ENCODE results near the gene TERT.
A peak's percentile ranks its signal among the peaks of the same experiment; 100 is the strongest.

The TERT gene

DNA sequence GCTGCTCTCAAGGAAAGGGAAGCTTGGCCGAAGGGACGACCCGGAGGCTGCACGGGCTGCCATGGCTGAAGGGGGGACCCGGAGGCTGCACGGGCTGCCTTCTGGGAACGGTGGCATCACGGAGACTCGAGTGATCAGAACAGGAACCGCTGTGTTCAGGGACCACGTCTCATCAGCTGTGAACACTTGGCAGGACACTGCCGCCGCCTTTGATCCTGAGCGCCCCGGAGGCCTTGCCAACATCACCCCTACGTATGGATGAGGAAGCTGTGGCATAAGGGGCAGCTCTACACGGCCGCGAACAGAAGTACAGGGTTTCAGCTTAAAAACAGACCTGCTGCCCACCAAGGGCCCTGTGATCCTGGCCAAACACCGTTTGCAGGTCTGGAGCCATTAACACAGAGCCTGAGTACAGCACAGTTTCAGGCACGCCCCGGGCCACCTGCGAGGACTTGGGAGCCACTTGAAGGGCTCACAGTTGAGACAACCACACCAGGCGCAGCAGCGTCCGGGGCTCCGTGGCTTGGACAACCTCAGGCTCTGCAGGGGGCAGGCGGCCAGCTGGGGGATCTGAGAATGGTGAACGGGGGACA is 23.9 kb upstream of the TERT start:
- Histone ChIP-seq H3K27ac (ENCODE audit: insufficient read depth, low read length, poor library complexity, severe bottlenecking) (no peak overlapping the region), H3K36me3 (ENCODE audit: control insufficient read depth, insufficient read depth, low read length) (peaks cover 37% of the 10 kb centered on the region), H3K9me3 (ENCODE audit: control insufficient read depth, low read length) (no peaks in the 10 kb centered on the region), H3K4me1 (ENCODE audit: control insufficient read depth, insufficient read depth, low read length, poor library complexity, severe bottlenecking) (peaks cover 31% of the 10 kb centered on the region), H3K4me3 (ENCODE audit: insufficient read depth, low read depth, low read length, poor library complexity, severe bottlenecking) (no peak overlapping the region), H3K27me3 (replicated peaks; ENCODE audit: control insufficient read depth, insufficient read depth, low read length, poor library complexity, severe bottlenecking) (no peaks in the 10 kb centered on the region)
- DNase-seq, result no peak

DNA sequence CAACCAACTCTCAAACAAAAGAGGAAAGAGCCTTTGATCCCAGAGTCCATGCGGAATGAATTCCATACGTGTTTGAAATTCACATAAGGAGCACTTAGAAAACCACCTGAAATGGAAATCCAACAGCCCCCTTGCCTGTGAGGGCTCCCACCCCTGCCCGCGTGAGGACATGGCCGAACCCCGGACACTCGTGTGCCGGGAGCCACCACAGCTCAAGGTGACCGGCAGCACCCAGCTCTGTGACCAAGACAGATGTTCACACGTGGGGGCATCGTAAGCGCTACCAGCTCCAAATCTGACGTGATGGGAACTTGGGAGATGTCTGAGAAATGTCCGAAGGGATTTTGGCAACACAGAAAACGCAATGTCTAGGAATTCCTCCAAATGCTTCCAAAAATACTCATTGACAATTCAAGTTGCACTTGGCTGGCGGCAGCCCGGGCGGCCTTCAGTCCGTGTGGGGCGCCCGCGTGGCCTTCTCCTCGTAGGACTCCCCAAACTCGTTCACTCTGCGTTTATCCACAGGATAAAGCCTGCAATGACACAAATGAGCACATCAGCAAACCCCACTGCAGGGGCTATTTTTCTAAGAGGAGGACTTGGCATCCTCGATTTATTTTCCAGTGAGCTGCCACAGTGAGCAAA is 23.2 kb upstream of the TERT start:
- DNase-seq, result no peak
- Histone ChIP-seq H3K4me3 (ENCODE audit: insufficient read depth, low read depth, low read length, poor library complexity, severe bottlenecking) (no peak overlapping the region), H3K27ac (ENCODE audit: insufficient read depth, low read length, poor library complexity, severe bottlenecking) (no peak overlapping the region), H3K36me3 (ENCODE audit: control insufficient read depth, insufficient read depth, low read length) (peaks cover 34% of the 10 kb centered on the region), H3K4me1 (ENCODE audit: control insufficient read depth, insufficient read depth, low read length, poor library complexity, severe bottlenecking) (peaks cover 38% of the 10 kb centered on the region), H3K9me3 (ENCODE audit: control insufficient read depth, low read length) (no peaks in the 10 kb centered on the region), H3K27me3 (replicated peaks; ENCODE audit: control insufficient read depth, insufficient read depth, low read length, poor library complexity, severe bottlenecking) (no peaks in the 10 kb centered on the region)

DNA sequence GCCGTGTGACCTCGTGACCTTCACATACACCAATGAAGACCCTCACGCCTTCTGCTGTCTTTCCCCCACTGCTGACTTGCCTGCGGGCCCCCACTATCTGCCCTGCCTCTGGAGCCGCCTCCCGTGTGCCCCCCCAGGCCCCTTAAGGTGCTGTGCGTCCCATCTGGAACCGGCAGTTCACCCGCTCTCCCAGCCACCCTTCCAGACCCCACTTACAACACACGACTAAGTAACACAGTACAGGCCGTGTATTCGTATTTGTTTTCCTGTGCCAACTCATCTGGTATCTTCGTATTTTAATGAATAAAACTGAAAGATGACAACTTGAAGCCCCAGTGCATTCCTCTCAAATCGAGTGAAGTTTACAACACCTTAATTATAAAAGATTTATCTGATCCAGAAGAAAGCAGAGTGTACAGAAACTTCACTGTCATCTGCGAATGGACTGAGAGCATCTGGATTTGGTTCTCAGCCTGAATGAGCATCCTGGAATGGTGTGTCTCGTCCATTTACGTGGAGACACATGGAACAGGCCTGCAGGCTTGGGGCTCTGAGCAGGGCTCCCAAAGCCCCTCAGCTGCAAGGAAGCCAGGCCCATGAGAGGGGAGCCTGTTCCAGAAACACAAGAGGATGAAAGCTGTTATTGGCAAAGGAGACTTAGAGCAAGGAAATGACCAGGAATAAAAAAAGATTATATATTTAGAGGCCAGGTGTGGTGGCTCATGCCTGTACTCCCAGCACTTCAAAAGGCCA is 21.9 kb upstream of the TERT start:
- H3K27me3 ChIP-seq (replicated peaks; ENCODE audit: control insufficient read depth, insufficient read depth, low read length, poor library complexity, severe bottlenecking), result no peaks in the 10 kb centered on the region
- peaks cover 26% of the 10 kb centered on the region for H3K36me3 ChIP-seq (ENCODE audit: control insufficient read depth, insufficient read depth, low read length)
- no peaks in the 10 kb centered on the region for H3K9me3 ChIP-seq (ENCODE audit: control insufficient read depth, low read length)
- DNase-seq, result no peak
- peak overlapping the region; percentile 70 for H3K27ac ChIP-seq (ENCODE audit: insufficient read depth, low read length, poor library complexity, severe bottlenecking)
- peak overlapping the region; percentile 37 for H3K4me3 ChIP-seq (ENCODE audit: insufficient read depth, low read depth, low read length, poor library complexity, severe bottlenecking)
- peaks cover 41% of the 10 kb centered on the region for H3K4me1 ChIP-seq (ENCODE audit: control insufficient read depth, insufficient read depth, low read length, poor library complexity, severe bottlenecking)

DNA sequence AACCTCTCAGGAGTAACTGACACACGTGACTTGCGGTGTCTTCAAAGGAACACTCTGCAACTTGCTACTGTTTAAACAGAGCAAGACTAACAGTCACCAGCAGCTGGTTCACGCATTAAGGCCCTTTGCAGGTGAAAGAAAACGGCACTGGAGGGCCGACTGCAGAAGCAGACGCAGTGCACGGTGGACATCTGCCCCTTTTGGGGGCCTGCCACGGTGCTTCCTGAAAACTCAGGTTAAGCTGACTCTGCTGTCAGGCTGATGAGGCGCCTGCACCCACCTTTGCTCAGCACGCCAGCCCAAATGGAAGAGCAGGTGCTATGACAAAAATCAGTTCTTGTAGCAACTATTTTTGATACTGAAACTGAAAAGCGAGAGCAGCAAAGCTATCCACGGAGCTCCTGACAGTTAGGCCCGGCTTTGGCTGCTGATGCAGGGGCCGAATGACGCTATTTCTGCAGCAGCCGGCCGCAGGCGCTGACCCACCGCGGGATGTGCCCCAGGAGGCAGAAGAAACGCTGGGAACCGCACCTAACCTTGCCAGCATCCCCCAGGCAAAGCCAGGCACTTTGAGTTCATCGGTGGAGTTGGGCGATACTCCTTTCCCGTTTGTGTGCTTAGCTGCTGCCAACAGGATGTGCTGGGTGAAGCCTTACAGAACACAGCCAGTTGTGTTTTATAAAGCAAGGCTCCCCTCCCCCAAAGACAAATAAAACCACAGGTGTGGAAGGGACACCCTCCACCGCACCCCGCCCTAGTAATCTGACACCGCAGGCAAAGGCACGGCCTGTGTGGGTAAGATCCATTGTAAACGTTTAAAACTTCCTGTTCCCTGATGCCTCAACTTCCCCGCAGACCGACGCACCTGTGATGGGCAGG is 21.1 kb upstream of the TERT start:
- peaks cover 41% of the 10 kb centered on the region for H3K4me1 ChIP-seq (ENCODE audit: control insufficient read depth, insufficient read depth, low read length, poor library complexity, severe bottlenecking)
- peak overlapping the region; percentile 70 for H3K27ac ChIP-seq (ENCODE audit: insufficient read depth, low read length, poor library complexity, severe bottlenecking)
- DNase-seq, result peak; percentile 30 to 51 (median 49)

DNA sequence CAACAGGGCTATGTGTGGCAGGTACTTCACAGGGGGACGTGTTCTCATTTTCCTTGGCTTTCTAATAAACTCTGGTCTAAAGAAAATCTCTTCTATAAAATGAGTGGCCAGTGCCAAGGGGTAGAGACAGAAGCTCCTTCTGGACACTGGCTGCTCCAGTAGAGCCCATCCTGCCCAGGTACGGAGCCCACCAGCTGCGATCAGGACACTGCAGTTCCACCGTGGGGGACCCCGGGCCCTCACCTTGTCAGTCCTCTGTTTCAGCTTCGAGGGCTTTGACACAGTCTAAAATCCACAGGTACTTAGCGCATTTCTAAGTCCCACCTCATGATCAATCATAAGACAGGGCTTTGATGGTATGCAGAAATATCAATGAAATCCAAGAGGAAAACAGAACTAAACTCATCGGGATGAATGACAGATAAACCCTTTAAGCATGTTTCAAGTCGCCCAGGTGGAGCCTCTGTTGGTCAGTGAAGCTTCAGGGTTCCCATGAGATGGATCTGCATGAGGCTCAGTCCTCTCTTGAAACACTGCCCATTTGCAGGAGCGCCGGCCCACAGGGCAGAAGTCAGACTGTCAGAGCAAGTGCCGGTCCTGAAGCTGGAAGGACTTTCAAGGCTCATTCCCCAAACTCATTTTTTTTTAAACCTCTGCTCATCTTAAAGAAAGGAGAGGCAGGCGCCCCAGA is 20.3 kb upstream of the TERT start:
- peaks cover 41% of the 10 kb centered on the region for H3K4me1 ChIP-seq (ENCODE audit: control insufficient read depth, insufficient read depth, low read length, poor library complexity, severe bottlenecking)
- no peak overlapping the region for H3K4me3 ChIP-seq (ENCODE audit: insufficient read depth, low read depth, low read length, poor library complexity, severe bottlenecking)
- H3K9me3 ChIP-seq (ENCODE audit: control insufficient read depth, low read length), result no peaks in the 10 kb centered on the region
- no peaks in the 10 kb centered on the region for H3K27me3 ChIP-seq (replicated peaks; ENCODE audit: control insufficient read depth, insufficient read depth, low read length, poor library complexity, severe bottlenecking)
- no peak for DNase-seq
- peaks cover 11% of the 10 kb centered on the region for H3K36me3 ChIP-seq (ENCODE audit: control insufficient read depth, insufficient read depth, low read length)
- H3K27ac ChIP-seq (ENCODE audit: insufficient read depth, low read length, poor library complexity, severe bottlenecking), result peak overlapping the region; percentile 70

More for the DNA sequence above, 21.1 kb upstream of the TERT start:
- peaks cover 18% of the 10 kb centered on the region for H3K36me3 ChIP-seq (ENCODE audit: control insufficient read depth, insufficient read depth, low read length)
- no peaks in the 10 kb centered on the region for H3K27me3 ChIP-seq (replicated peaks; ENCODE audit: control insufficient read depth, insufficient read depth, low read length, poor library complexity, severe bottlenecking)
- no peaks in the 10 kb centered on the region for H3K9me3 ChIP-seq (ENCODE audit: control insufficient read depth, low read length)
- H3K4me3 ChIP-seq (ENCODE audit: insufficient read depth, low read depth, low read length, poor library complexity, severe bottlenecking), result peak overlapping the region; percentile 37

DNA sequence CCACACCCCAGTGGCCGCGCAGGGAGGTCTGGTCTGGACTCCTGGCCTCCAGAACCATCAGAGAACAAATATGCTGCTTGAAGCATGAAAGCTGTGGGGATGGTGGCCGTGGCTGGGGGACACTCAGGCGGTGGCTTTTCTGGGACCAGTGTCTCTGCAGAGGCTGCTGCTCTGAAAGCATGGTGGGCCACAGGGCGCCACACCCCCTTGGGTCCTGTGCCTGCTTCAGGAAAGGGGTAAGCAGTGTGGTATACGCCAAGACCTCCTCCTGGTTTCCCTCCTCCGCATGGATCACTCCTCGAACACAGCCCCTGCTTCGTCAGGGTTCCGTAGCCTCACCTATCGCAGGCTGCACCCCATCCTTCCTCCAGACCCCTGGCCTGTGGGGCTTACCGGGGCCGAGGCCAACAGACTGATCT is 19.7 kb upstream of the TERT start:
- H3K36me3 ChIP-seq (ENCODE audit: control insufficient read depth, insufficient read depth, low read length), result peaks cover 8% of the 10 kb centered on the region
- H3K27ac ChIP-seq (ENCODE audit: insufficient read depth, low read length, poor library complexity, severe bottlenecking), result no peak overlapping the region
- H3K27me3 ChIP-seq (replicated peaks; ENCODE audit: control insufficient read depth, insufficient read depth, low read length, poor library complexity, severe bottlenecking), result no peaks in the 10 kb centered on the region
- H3K9me3 ChIP-seq (ENCODE audit: control insufficient read depth, low read length), result no peaks in the 10 kb centered on the region
- no peak for DNase-seq
- H3K4me1 ChIP-seq (ENCODE audit: control insufficient read depth, insufficient read depth, low read length, poor library complexity, severe bottlenecking), result peaks cover 41% of the 10 kb centered on the region
- H3K4me3 ChIP-seq (ENCODE audit: insufficient read depth, low read depth, low read length, poor library complexity, severe bottlenecking), result no peak overlapping the region

DNA sequence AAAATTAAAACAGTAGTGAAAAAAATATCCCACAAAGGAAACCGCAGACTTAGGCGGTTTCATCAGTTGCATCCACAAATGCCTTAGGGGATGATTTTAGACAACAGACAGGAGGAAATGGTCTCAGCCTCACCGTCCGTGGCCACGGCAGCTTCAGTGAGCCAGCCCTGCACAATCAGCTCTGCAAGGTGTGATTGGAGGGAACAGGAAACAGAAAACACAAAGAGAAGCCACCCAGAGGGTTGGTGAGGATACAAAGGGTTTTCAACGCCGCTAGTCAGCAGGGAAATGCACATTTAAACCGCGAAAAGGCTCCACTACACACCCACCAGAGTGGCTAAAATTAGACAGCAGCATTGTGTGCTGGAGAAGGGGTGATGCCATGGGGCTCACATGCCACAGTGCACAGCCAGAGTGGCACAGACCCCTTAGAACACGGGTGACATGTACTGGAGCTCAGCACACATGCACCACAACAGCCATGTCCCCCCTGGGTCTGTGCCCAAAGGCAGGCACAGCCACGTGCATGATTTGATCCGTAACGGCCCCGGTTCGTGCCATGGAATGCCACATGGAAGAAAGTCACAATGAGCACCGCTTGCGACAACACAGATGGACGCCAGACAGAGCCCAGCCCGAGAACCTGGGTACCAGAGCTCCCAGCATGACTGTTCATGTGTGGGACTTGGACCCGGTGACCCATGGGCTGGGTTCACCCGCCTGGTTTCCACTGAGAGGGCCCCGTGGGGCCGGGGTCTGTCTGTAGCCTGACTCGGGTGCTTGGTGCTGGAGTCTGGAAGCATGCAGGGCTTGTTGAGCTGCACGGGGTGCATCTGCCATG is 18.3 kb upstream of the TERT start:
- Histone ChIP-seq H3K36me3 (ENCODE audit: control insufficient read depth, insufficient read depth, low read length) (peaks cover 3% of the 10 kb centered on the region), H3K9me3 (ENCODE audit: control insufficient read depth, low read length) (no peaks in the 10 kb centered on the region), H3K4me3 (ENCODE audit: insufficient read depth, low read depth, low read length, poor library complexity, severe bottlenecking) (peak overlapping the region; percentile 20), H3K27me3 (replicated peaks; ENCODE audit: control insufficient read depth, insufficient read depth, low read length, poor library complexity, severe bottlenecking) (no peaks in the 10 kb centered on the region), H3K27ac (ENCODE audit: insufficient read depth, low read length, poor library complexity, severe bottlenecking) (no peak overlapping the region), H3K4me1 (ENCODE audit: control insufficient read depth, insufficient read depth, low read length, poor library complexity, severe bottlenecking) (peaks cover 41% of the 10 kb centered on the region)
- DNase-seq, result peak in 2 of 3 donors; percentile 9 to 32

DNA sequence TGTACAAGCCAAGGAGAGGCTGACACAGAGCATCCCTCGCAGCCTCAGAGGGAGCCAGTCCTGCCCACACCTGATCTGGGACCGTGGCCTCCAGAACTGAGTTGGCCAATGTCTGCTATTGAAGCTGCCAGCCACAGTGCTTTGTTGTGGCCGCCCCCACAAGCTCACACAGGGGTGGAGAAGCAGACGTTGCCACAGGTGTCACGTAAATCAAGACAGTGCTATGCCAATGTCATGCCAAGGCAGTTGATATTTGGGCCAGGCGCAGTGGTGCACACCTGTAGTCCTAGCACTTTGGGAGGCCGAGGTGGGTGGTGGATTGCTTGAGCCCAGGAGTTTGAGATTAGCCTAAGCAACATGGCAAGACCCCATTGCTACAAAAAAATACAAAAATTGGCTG is 17.3 kb upstream of the TERT start:
- H3K36me3 ChIP-seq (ENCODE audit: control insufficient read depth, insufficient read depth, low read length), result no peaks in the 10 kb centered on the region
- no peak overlapping the region for H3K27ac ChIP-seq (ENCODE audit: insufficient read depth, low read length, poor library complexity, severe bottlenecking)
- peaks cover 41% of the 10 kb centered on the region for H3K4me1 ChIP-seq (ENCODE audit: control insufficient read depth, insufficient read depth, low read length, poor library complexity, severe bottlenecking)
- DNase-seq, result peak; percentile 28 to 39 (median 35)
- H3K27me3 ChIP-seq (replicated peaks; ENCODE audit: control insufficient read depth, insufficient read depth, low read length, poor library complexity, severe bottlenecking), result no peaks in the 10 kb centered on the region
- no peaks in the 10 kb centered on the region for H3K9me3 ChIP-seq (ENCODE audit: control insufficient read depth, low read length)
- no peak overlapping the region for H3K4me3 ChIP-seq (ENCODE audit: insufficient read depth, low read depth, low read length, poor library complexity, severe bottlenecking)

Measured in effector memory CD4-positive, alpha-beta T cell (primary cell).